Measurements from ENCODE around the gene NKTR. TPM values are rescaled to one million over a fixed set of nuclear protein-coding genes. Genes with fewer than 3 reads are reported as not detected.
A peak's percentile ranks its signal among the peaks of the same experiment; 100 is the strongest.
"Not testable (repeated sequence)": the region's sequence is repeated elsewhere in the genome, so short reads cannot be mapped to it uniquely, and the experiment has no call there.

Gene NKTR
- 100 to 1,000 TPM in 3 of 4 donors, 10 to 100 TPM in 1; 96.3 to 172 (median 133) TPM for total RNA-seq

GRCh38 chr3:42600111-42600957, at the start of gene NKTR:
Gene NKTR (plus strand): TSS chr3:42600686. CDS start chr3:42601007, 321 bp downstream.
- H3K4me3 ChIP-seq = peak within 1 kb of the TSS; percentile 73 to 94 (median 86)
- TF ChIP-seq, protein P1, sequence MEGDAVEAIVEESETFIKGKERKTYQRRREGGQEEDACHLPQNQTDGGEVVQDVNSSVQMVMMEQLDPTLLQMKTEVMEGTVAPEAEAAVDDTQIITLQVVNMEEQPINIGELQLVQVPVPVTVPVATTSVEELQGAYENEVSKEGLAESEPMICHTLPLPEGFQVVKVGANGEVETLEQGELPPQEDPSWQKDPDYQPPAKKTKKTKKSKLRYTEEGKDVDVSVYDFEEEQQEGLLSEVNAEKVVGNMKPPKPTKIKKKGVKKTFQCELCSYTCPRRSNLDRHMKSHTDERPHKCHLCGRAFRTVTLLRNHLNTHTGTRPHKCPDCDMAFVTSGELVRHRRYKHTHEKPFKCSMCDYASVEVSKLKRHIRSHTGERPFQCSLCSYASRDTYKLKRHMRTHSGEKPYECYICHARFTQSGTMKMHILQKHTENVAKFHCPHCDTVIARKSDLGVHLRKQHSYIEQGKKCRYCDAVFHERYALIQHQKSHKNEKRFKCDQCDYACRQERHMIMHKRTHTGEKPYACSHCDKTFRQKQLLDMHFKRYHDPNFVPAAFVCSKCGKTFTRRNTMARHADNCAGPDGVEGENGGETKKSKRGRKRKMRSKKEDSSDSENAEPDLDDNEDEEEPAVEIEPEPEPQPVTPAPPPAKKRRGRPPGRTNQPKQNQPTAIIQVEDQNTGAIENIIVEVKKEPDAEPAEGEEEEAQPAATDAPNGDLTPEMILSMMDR (IDR thresholded peaks at IDR 0.05) = peak in 1 of 5 experiments; percentile 12
- TF ChIP-seq POLR2A (IDR thresholded peaks at IDR 0.05) (peak; percentile 89), POLR2AphosphoS5 (IDR thresholded peaks at IDR 0.05) (peak; percentile 89 to 96 (median 91)), EP300 (IDR thresholded peaks at IDR 0.05; ENCODE audit: low read depth) (no peak)
- 0 to 1% methylated on average over 7 to 68 of the region's 76 CpGs for WGBS, 2 donors (ENCODE audit: low coverage in 1 of 2)

DNA sequence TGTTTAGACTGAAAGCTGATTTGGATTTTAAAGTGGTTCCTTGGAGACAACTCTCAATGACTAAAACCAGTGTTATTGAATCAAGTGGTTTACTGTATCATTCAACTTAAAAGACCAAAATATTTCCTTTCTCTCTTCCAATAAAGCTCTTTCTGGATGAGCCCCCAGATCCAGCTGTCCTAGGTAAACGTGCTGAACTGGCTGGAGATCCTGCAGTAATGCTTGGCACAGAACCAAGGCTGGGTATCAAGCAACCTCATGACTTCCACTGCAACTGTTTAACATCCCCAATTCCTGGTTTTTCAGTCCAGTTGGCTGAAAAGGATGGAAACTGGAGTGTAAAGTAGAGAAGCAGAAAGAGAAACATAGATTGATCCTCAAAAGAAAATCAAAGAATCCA, 47.7 kb upstream of the NKTR start:
- Histone ChIP-seq H3K27me3 (no peaks in the 10 kb centered on the region), H3K4me3 (no peak overlapping the region), H3K9me3 (no peaks in the 10 kb centered on the region), H3K4me1 (no peaks in the 10 kb centered on the region), H3K36me3 (peaks cover 0 to 40% (median 8%) of the 10 kb centered on the region in 4 donors), H3K27ac (no peak overlapping the region)
- intact Hi-C loops (cut with DNase I; ENCODE audit: low total_unique reads) = no loop called here
- in situ Hi-C loops (cut with MboI; ENCODE audit: low pct_ligation_motif_present in 1 of 4, low pct_unique_long_range_greater_than_20kb in 1 of 4, low sequenced_read_pairs in 3 of 4) = no loop called here
- TF ChIP-seq, protein P1 (IDR thresholded peaks at IDR 0.05) = no peak
- TF ChIP-seq EP300 (IDR thresholded peaks at IDR 0.05; ENCODE audit: low read depth) (no peak), POLR2A (IDR thresholded peaks at IDR 0.05) (no peak), POLR2AphosphoS5 (IDR thresholded peaks at IDR 0.05) (no peak)
- DNase-seq = no peak
- 20 to 33% methylated on average over 1 of the region's 1 CpG for WGBS, 2 donors (ENCODE audit: low coverage in 1 of 2)

More at GRCh38 chr3:42600111-42600957, at the start of gene NKTR:
- Histone ChIP-seq H3K36me3 (peaks cover 0 to 11% (median 2%) of the 10 kb centered on the region in 4 donors), H3K27ac (peak within 1 kb of the TSS; percentile 92 to 99 (median 98)), H3K4me1 (peaks cover 9 to 32% (median 18%) of the 10 kb centered on the region in 4 donors), H3K9me3 (peaks cover 0 to 4% of the 10 kb centered on the region in 2 donors), H3K27me3 (no peaks in the 10 kb centered on the region)
- in situ Hi-C loops (cut with MboI; ENCODE audit: low pct_ligation_motif_present in 1 of 4, low pct_unique_long_range_greater_than_20kb in 1 of 4, low sequenced_read_pairs in 3 of 4) (no loop called here), intact Hi-C loops (cut with DNase I; ENCODE audit: low total_unique reads) (no loop called here)
- peak; percentile 99 for DNase-seq

- intact Hi-C loops (cut with DNase I; ENCODE audit: low total_unique reads) = loop anchor here (1.0 kb wide), 1 partner anchor 14 kb away; no protein-coding TSS in a partner anchor
- TF ChIP-seq POLR2A (IDR thresholded peaks at IDR 0.05) = no peak
- no peak for TF ChIP-seq POLR2AphosphoS5 (IDR thresholded peaks at IDR 0.05)
- WGBS, 2 donors (ENCODE audit: low coverage in 1 of 2) = 0 to 67% methylated on average over 1 to 3 of the region's 3 CpGs
- Histone ChIP-seq H3K4me1 (no peaks in the 10 kb centered on the region), H3K4me3 (no peak overlapping the region), H3K36me3 (peaks cover 0 to 64% (median 18%) of the 10 kb centered on the region in 4 donors), H3K27ac (no peak overlapping the region), H3K27me3 (no peaks in the 10 kb centered on the region), H3K9me3 (no peaks in the 10 kb centered on the region)
- no peak for DNase-seq
- in situ Hi-C loops (cut with MboI; ENCODE audit: low pct_ligation_motif_present in 1 of 4, low pct_unique_long_range_greater_than_20kb in 1 of 4, low sequenced_read_pairs in 3 of 4) = no loop called here
Observed at GRCh38 chr3:42556089-42556632, 44.3 kb upstream of the NKTR start.

GRCh38 chr3:42556817-42557216, 43.7 kb upstream of the NKTR start:
- intact Hi-C loops (cut with DNase I; ENCODE audit: low total_unique reads) = loop anchor here (1.0 kb wide), 1 partner anchor 13 kb away; no protein-coding TSS in a partner anchor
- in situ Hi-C loops (cut with MboI; ENCODE audit: low pct_ligation_motif_present in 1 of 4, low pct_unique_long_range_greater_than_20kb in 1 of 4, low sequenced_read_pairs in 3 of 4); DNase-seq; H3K4me3 ChIP-seq; H3K27ac ChIP-seq; H3K9me3 ChIP-seq; H3K27me3 ChIP-seq; H3K4me1 ChIP-seq: not testable (repeated sequence)
- 86 to 93% methylated on average over 1 to 6 of the region's 6 CpGs for WGBS, 2 donors (ENCODE audit: low coverage in 1 of 2)
- H3K36me3 ChIP-seq = peaks cover 0 to 66% (median 18%) of the 10 kb centered on the region in 4 donors

DNA sequence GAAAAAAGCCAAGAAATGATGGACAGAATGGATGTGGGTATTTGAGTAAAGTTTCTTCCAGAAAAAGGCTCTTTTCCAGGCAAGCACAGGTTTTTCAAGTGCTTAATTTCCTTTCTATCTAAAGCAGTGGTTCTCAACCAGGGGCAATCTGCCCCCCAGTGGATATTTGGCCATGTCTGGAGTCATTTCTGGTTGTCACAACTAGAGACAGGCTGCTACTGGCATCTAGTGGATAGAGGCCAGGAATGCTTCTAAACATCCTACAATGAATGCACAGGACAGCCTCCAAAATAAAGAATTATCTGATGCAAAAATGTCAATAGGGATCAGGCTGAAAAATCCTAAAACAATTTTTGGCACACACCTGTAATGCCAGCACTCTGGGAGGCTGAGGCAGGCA, 42.6 kb upstream of the NKTR start:
- H3K4me3 ChIP-seq = no peak overlapping the region
- peaks cover 0 to 64% (median 17%) of the 10 kb centered on the region in 4 donors for H3K36me3 ChIP-seq
- DNase-seq = no peak
- no peaks in the 10 kb centered on the region for H3K9me3 ChIP-seq
- no peaks in the 10 kb centered on the region for H3K27me3 ChIP-seq
- in situ Hi-C loops (cut with MboI; ENCODE audit: low pct_ligation_motif_present in 1 of 4, low pct_unique_long_range_greater_than_20kb in 1 of 4, low sequenced_read_pairs in 3 of 4) (no loop called here), intact Hi-C loops (cut with DNase I; ENCODE audit: low total_unique reads) (no loop called here)
- TF ChIP-seq POLR2AphosphoS5 (IDR thresholded peaks at IDR 0.05) (no peak), POLR2A (IDR thresholded peaks at IDR 0.05) (no peak)
- TF ChIP-seq, protein P1 (IDR thresholded peaks at IDR 0.05) = peak in 1 of 5 experiments; percentile 8
- H3K4me1 ChIP-seq = no peaks in the 10 kb centered on the region
- no peak overlapping the region for H3K27ac ChIP-seq
